Measurements from ENCODE around the gene ZNF22. TPM values are rescaled to one million over a fixed set of nuclear protein-coding genes. Genes with fewer than 3 reads are reported as not detected.
A peak's percentile ranks its signal among the peaks of the same experiment; 100 is the strongest.

The ZNF22 gene
- total and polyA plus RNA-seq, 2 of the 8 experiments (the other 6 are each of a cell fraction or from before 2014, with no cell fraction given), result 18.2 to 45.2 TPM

GRCh38 chr10:44974628-44975430, 25.9 kb upstream of the ZNF22 start:
- no peak for FAIRE-seq
- Histone ChIP-seq H3K4me1 (replicated peaks in 1 of 4; ENCODE audit: control insufficient read depth in 3 of 4, insufficient read depth in 4 of 4, low read length in 3 of 4) (peaks cover 25 to 51% (median 36%) of the 10 kb centered on the region in 4 experiments), H2AFZ (ENCODE audit: low read length) (peak overlapping the region; percentile 27; the same call in 1 of the 2 replicates)
- TF ChIP-seq RXRA (IDR thresholded peaks at IDR 0.05; ENCODE audit: insufficient read depth, low read depth, low read length), result no peak
- TF ChIP-seq POLR2A (IDR thresholded peaks at IDR 0.05; ENCODE audit: control extremely low read depth in 1 of 2, low read depth in 2 of 2, low read length in 2 of 2), result no peak
- TF ChIP-seq, protein P1, sequence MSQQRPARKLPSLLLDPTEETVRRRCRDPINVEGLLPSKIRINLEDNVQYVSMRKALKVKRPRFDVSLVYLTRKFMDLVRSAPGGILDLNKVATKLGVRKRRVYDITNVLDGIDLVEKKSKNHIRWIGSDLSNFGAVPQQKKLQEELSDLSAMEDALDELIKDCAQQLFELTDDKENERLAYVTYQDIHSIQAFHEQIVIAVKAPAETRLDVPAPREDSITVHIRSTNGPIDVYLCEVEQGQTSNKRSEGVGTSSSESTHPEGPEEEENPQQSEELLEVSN (IDR thresholded peaks at IDR 0.05), result no peak
- peak; percentile 61 for TF ChIP-seq CTBP2 (IDR thresholded peaks at IDR 0.05; ENCODE audit: borderline replicate concordance, insufficient read depth, insufficient read length, low read length)
- TF ChIP-seq KDM4A (IDR thresholded peaks at IDR 0.05; ENCODE audit: low read depth, low read length, severe bottlenecking), result peak; percentile 33
- TF ChIP-seq, protein P2, sequence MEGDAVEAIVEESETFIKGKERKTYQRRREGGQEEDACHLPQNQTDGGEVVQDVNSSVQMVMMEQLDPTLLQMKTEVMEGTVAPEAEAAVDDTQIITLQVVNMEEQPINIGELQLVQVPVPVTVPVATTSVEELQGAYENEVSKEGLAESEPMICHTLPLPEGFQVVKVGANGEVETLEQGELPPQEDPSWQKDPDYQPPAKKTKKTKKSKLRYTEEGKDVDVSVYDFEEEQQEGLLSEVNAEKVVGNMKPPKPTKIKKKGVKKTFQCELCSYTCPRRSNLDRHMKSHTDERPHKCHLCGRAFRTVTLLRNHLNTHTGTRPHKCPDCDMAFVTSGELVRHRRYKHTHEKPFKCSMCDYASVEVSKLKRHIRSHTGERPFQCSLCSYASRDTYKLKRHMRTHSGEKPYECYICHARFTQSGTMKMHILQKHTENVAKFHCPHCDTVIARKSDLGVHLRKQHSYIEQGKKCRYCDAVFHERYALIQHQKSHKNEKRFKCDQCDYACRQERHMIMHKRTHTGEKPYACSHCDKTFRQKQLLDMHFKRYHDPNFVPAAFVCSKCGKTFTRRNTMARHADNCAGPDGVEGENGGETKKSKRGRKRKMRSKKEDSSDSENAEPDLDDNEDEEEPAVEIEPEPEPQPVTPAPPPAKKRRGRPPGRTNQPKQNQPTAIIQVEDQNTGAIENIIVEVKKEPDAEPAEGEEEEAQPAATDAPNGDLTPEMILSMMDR (IDR thresholded peaks at IDR 0.05; ENCODE audit: control extremely low read depth in 1 of 3, insufficient read depth in 1 of 3, low read depth in 1 of 3, low read length in 3 of 3), result peak; percentile 70 to 87 (median 77)
- no peak for TF ChIP-seq JUND (IDR thresholded peaks at IDR 0.05; ENCODE audit: low read length)

More at GRCh38 chr10:44974628-44975430, 25.9 kb upstream of the ZNF22 start:
- Histone ChIP-seq H4K91ac (replicated peaks; ENCODE audit: insufficient read length, low read length) (peak overlapping the region; percentile 31), H2AK5ac (ENCODE audit: low read depth, low read length) (no peak overlapping the region), H3K23me2 (ENCODE audit: low read depth, low read length) (peaks cover 11% of the 10 kb centered on the region; the same call in 1 of the 2 replicates), H3K36me3 (ENCODE audit: control insufficient read depth in 2 of 4, insufficient read depth in 4 of 4, low read length in 3 of 4) (peaks cover 0 to 6% (median 0%) of the 10 kb centered on the region in 4 experiments; a peak in 3 of 8 replicates), H2BK120ac (replicated peaks; ENCODE audit: low read depth, low read length) (no peak overlapping the region), H3K9me3 (ENCODE audit: insufficient read depth in 2 of 2, low read depth in 1 of 2, low read length in 1 of 2) (no peaks in the 10 kb centered on the region), H3K4ac (replicated peaks; ENCODE audit: insufficient read length, low read depth, low read length) (no peak overlapping the region), H3K23ac (ENCODE audit: insufficient read length) (no peak overlapping the region), H3K9ac (replicated peaks in 1 of 4; ENCODE audit: extremely low read depth in 1 of 4, low read depth in 3 of 4, low read length in 3 of 4) (peak overlapping the region in 2 of 4 experiments; percentile 18 to 25; a peak in 2 of 7 replicates), H2BK12ac (ENCODE audit: low read depth, low read length) (peak overlapping the region; percentile 87; the same call in 1 of the 2 replicates), H3K4me2 (ENCODE audit: insufficient read depth in 1 of 2, low read depth in 2 of 2, low read length in 2 of 2) (peak overlapping the region; percentile 65 to 85), H2BK15ac (ENCODE audit: low read length) (no peak overlapping the region), H3K56ac (replicated peaks; ENCODE audit: insufficient read length, low read depth, low read length) (peak overlapping the region; percentile 12), H2BK5ac (ENCODE audit: low read depth, low read length) (peak overlapping the region; percentile 75; the same call in 1 of the 2 replicates), H3K4me3 (ENCODE audit: extremely low read depth in 1 of 4, insufficient read depth in 2 of 4, low read depth in 3 of 4, low read length in 4 of 4) (peak overlapping the region; percentile 32 to 64 (median 46)), H4K8ac (ENCODE audit: extremely low read depth, insufficient read depth, low read length) (peak overlapping the region; percentile 86), H2BK20ac (ENCODE audit: low read length) (no peak overlapping the region), H4K20me1 (replicated peaks in 1 of 2; ENCODE audit: control insufficient read depth in 1 of 2, insufficient read depth in 2 of 2, low read length in 2 of 2) (no peaks in the 10 kb centered on the region), H3K18ac (ENCODE audit: extremely low read depth, low read length) (peak overlapping the region; percentile 95), H4K5ac (ENCODE audit: insufficient read length, low read depth, low read length) (peak overlapping the region; percentile 56), H3K27ac (ENCODE audit: low read depth, low read length) (no peak overlapping the region; the same call in 1 of the 2 replicates), H3K79me2 (ENCODE audit: control insufficient read depth in 1 of 2, insufficient read depth in 2 of 2, low read length in 2 of 2) (no peaks in the 10 kb centered on the region), H3K27me3 (replicated peaks in 1 of 4; ENCODE audit: control insufficient read depth in 3 of 4, extremely low read depth in 1 of 4, insufficient read depth in 3 of 4, low read length in 3 of 4) (no peaks in the 10 kb centered on the region; a peak in 1 of 7 replicates), H3K79me1 (ENCODE audit: low read depth, low read length) (no peaks in the 10 kb centered on the region), H3K14ac (ENCODE audit: insufficient read length) (no peak overlapping the region)
- ChIA-PET CTCF (ENCODE audit: partially characterized antibody) (interaction anchor here (0.6 to 2.9 kb wide), 13 partner anchors 8 to 377 kb away, joined by 3 to 40 read pairs (median 6); no protein-coding TSS in a partner anchor), POLR2A (ENCODE audit: partially characterized antibody) (interaction anchor here (0.7 to 2.3 kb wide), 7 partner anchors 8 to 42 kb away, joined by 3 to 11 read pairs (median 4); no protein-coding TSS in a partner anchor)
- 6% methylated on average over 33 of the region's 46 CpGs; no CpG with 5 or more reads in 1 of the 2 experiments for WGBS, 2 experiments (ENCODE audit: extremely low coverage in 1 of 2, insufficient coverage in 1 of 2, insufficient read length in 1 of 2, insufficient replicate concordance in 2 of 2, low coverage in 1 of 2, low lambda C conversion rate in 2 of 2, missing lambda C conversion rate in 1 of 2)
- DNase-seq (ENCODE audit: low read depth in 1 of 2, low spot score in 2 of 2), result peak in 1 of 2 experiments; percentile 88
